GM19328 (cell line): ENCODE data around the gene ESR1.

Source experiments
- ATAC-seq: cut with Tn5 transposase; IDR thresholded peaks from one replicate; pipeline ENCODE4 v1.9.1; 2021; ENCODE audit warnings: mild to moderate bottlenecking, moderate library complexity; ENCODE audit not compliant: unreplicated experiment

The ESR1 gene

GRCh38 chr6:152089992-152090391 is 282.5 kb downstream of the ESR1 start:
- no peak for ATAC-seq

DNA sequence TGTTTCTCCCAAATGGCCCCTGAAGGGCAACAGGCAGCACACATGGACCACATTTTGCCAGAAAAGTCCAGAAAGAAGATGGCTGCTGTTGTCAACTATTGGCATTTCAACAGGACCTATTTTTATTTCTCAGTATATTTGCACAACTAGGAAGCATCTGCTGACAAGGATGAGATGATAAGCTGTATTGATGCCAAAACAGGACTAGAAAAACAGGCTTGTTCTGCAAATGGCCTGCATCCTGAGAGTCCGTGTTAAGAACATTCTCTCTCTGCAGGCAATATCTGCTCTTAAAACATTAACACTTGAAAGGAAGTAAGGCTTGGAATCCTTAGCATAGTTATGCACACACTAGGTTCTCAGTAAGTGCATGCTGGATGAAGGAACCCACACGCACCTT is 283.7 kb downstream of the ESR1 start:
- no peak for ATAC-seq

DNA sequence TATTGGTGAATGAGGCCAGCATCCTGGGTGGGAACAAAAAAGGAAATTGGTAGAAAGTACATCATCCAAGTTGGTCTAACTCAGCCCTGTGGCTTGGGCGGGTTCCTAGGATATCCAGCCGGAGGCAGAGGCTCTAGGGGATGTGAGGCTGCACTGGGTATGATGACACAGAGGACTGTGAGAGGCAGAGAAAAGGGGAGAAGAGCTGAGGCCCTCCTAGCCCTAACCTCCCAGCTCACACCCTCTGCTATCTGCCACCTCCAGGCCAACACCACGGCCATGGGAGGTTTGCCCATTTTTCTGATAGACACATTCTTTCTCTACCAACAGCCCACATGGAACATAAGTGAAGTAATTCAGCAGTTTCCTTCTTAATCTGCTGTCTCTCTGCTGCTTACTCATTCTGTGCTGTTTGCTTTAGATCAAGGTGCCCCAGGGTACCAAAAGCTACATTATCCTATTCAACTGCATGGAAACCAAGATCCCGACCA is 284.4 kb downstream of the ESR1 start:
- ATAC-seq: no peak

DNA sequence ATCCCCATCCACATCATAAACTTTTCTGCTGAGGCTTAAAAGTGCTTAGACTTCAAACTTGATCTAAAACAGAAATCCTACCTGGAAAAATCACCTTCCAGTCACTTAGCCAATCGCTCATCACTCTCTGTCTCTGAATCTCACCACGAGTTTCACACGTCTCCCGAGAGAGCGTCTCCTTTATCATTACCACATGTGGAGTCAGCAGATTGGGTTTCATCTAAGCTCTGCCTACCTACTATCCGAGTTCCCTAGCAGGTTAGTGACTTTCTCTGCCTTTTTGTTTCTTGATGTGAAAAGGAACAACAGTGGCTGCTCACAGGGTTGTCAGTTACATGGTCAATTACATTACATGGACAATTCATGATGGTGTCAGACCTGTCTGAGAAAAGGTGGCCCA is 286.2 kb downstream of the ESR1 start:
- ATAC-seq: no peak

- ATAC-seq: no peak
Observed at GRCh38 chr6:152094276-152094675, 286.8 kb downstream of the ESR1 start.

DNA sequence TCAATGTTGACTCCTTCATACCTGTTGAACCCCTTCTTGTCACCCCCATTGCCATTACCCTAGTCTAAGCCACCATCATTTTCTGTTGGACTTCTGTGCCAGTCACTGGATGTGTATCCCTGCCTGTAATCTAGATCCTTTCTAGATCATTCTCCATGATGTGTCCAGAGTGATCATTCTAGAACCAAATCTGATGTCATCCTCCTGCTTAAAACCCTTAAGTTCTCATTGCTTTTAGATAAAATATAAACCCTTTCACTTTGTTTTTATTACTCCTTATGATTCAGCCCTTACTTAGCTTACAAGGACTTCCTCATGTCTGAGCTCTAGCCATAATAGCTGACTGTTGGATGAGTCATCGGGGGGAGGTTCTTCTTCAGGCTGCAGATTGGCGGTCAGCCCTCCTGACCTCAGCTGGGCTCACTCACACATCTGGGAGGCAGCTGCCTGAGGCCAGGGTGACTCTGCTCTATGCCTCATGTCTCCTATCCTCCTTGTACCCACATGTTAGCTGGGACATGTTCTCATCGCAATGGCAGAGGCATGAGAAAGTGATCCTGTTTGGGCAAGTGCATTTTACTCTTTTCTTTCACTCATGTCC is 287.6 kb downstream of the ESR1 start:
- no peak for ATAC-seq

- ATAC-seq: no peak
Observed at GRCh38 chr6:152096863-152097496, 289.5 kb downstream of the ESR1 start.

DNA sequence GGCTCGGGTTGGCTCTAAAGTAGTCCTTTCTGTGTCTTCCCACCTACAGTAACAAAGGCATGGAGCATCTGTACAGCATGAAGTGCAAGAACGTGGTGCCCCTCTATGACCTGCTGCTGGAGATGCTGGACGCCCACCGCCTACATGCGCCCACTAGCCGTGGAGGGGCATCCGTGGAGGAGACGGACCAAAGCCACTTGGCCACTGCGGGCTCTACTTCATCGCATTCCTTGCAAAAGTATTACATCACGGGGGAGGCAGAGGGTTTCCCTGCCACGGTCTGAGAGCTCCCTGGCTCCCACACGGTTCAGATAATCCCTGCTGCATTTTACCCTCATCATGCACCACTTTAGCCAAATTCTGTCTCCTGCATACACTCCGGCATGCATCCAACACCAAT is 291.2 kb downstream of the ESR1 start:
- no peak for ATAC-seq

GRCh38 chr6:152099446-152100182 is 292.1 kb downstream of the ESR1 start:
- no peak for ATAC-seq

- no peak for ATAC-seq
Observed at GRCh38 chr6:152100183-152100618, 292.7 kb downstream of the ESR1 start.

- ATAC-seq: no peak
Observed at GRCh38 chr6:152107973-152108372, 300.5 kb downstream of the ESR1 start.

DNA sequence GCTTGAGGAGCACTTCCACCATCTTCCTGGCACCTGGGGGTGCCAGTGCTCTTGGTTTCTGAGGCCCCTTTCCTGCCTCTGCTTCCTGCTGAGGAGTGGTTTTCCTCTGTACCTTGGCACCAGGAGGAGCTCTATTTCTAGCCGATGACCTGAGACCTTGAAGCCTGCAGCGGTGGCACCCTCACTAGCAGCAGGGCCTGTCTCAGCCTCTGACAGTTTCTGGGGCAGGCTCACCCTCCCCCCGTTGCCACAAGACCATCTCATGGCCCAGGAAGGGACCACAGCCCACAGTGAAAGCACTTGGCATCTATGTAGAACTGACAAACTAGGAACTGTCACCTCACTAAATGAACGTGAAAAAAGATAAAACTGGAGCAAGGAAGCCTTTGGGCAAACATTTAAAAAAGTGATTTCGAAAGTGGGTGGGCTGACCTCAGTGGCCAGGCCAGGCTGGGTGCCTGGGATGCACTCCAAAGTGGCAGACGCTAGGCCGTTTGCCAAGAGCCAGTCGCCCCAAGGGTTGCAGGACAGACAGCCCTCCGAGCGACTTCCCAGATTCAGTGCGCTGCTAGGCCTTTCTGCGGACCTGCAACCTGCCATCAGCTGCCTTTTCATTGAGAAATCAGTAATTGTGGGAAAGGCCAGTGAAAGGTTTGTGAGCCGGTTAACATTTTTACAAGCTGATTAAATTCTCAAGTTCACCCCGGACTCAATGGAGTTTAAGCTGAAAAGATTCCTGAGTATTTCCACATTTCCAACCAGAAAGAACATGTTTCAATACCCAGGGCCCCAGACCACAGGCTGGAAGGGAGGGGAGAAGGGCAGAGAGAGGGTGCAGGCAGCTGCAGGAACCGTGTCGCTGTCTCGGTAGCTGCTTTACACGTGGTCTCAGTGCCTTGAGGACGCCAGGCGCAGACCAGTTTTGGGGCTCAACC is 303.7 kb downstream of the ESR1 start:
- ATAC-seq: no peak

GRCh38 chr6:152112491-152113261 is 305.2 kb downstream of the ESR1 start:
- no peak for ATAC-seq

- peak; percentile 65 for ATAC-seq
Observed at GRCh38 chr6:152117156-152118133, 310.0 kb downstream of the ESR1 start.

DNA sequence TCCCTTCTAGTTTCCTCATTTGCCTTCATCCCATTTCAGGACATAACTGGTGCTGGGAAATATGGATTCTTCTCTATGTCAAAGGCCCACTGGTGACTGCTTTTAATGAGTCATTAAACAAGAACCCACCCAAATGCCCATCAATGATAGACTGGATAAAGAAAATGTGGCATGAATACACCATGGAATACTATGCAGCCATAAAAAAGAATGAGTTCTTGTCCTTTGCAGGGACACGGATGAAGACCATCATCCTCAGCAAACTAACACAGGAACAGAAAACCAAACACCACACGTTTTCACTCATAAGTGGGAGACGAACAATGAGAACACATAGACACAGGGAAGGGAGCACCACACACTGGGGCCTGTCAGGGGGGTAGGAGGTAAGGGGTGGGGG is 310.7 kb downstream of the ESR1 start:
- ATAC-seq: no peak

GRCh38 chr6:152118678-152119077 is 311.2 kb downstream of the ESR1 start:
- ATAC-seq: no peak

- no peak for ATAC-seq
Observed at GRCh38 chr6:152119831-152120230, 312.3 kb downstream of the ESR1 start.

DNA sequence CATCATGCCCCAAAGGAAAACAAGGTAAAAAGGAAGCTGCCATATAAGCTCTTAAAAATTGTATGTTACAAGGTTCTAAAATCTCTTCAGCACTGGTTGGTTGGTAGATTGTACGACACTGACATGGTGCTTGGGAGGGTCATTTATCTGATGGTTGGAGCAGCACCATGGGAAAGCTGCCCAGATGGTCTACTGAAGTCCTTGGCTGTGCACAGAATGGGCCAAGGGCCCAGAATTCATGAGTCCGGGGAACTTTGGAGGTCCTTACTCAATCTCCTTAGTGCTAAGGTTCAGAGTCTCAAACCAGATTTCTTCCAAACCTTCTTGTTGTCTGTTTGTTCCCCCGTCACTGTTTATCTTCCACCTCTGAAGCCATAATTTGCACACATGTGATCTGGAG is 314.4 kb downstream of the ESR1 start:
- ATAC-seq: no peak

- no peak for ATAC-seq
Observed at GRCh38 chr6:152122434-152122833, 315.0 kb downstream of the ESR1 start.
